Measurements from ENCODE around the gene OLR1.

Gene OLR1

GRCh38 chr12:10126413-10126812, 45.5 kb downstream of the OLR1 start:
- no peak for TF ChIP-seq CTCF (IDR thresholded peaks at IDR 0.05; ENCODE audit: low read depth, low read length)
- H3K27me3 ChIP-seq: peaks cover 4% of the 10 kb centered on the region
- H3K4me3 ChIP-seq (ENCODE audit: low read depth, low read length): no peak overlapping the region
- H3K4me1 ChIP-seq: no peaks in the 10 kb centered on the region
- H3K9me3 ChIP-seq: no peaks in the 10 kb centered on the region
- no peak for DNase-seq
- H3K36me3 ChIP-seq: no peaks in the 10 kb centered on the region

- Histone ChIP-seq H3K27me3 (0 out of 2 replicates have a peak, but pooled peaks cover under 1% of the 10 kb centered on the region), H3K9me3 (no peaks in the 10 kb centered on the region), H3K4me1 (no peaks in the 10 kb centered on the region), H3K36me3 (no peaks in the 10 kb centered on the region), H3K4me3 (ENCODE audit: low read depth, low read length) (no peak overlapping the region)
- no peak for DNase-seq
- TF ChIP-seq CTCF (IDR thresholded peaks at IDR 0.05; ENCODE audit: low read depth, low read length): no peak
These were observed 49.2 kb downstream of the OLR1 start for GRCh38 chr12:10122689-10123088.

- no peak for DNase-seq
- Histone ChIP-seq H3K4me1 (no peaks in the 10 kb centered on the region), H3K27me3 (0 out of 2 replicates have a peak, but pooled peaks cover 3% of the 10 kb centered on the region), H3K4me3 (ENCODE audit: low read depth, low read length) (no peak overlapping the region), H3K9me3 (no peaks in the 10 kb centered on the region), H3K36me3 (no peaks in the 10 kb centered on the region)
- no peak for TF ChIP-seq CTCF (IDR thresholded peaks at IDR 0.05; ENCODE audit: low read depth, low read length)
These were observed 50.7 kb downstream of the OLR1 start for GRCh38 chr12:10121278-10121677.

GRCh38 chr12:10119066-10119465, 52.9 kb downstream of the OLR1 start:
- TF ChIP-seq CTCF (IDR thresholded peaks at IDR 0.05; ENCODE audit: low read depth, low read length): no peak
- no peak for DNase-seq
- no peaks in the 10 kb centered on the region for H3K9me3 ChIP-seq
- H3K36me3 ChIP-seq: no peaks in the 10 kb centered on the region
- H3K4me1 ChIP-seq: no peaks in the 10 kb centered on the region
- peaks cover 3% of the 10 kb centered on the region; the same call in 1 of the 2 replicates for H3K27me3 ChIP-seq
- no peak overlapping the region for H3K4me3 ChIP-seq (ENCODE audit: low read depth, low read length)

- H3K27me3 ChIP-seq: peaks cover 3% of the 10 kb centered on the region; the same call in 1 of the 2 replicates
- TF ChIP-seq CTCF (IDR thresholded peaks at IDR 0.05; ENCODE audit: low read depth, low read length): no peak
- no peaks in the 10 kb centered on the region for H3K4me1 ChIP-seq
- H3K9me3 ChIP-seq: no peaks in the 10 kb centered on the region
- no peak overlapping the region for H3K4me3 ChIP-seq (ENCODE audit: low read depth, low read length)
- no peak for DNase-seq
- H3K36me3 ChIP-seq: no peaks in the 10 kb centered on the region
These were observed 56.0 kb downstream of the OLR1 start for GRCh38 chr12:10115890-10116289.

GRCh38 chr12:10115311-10115710, 56.6 kb downstream of the OLR1 start:
- TF ChIP-seq CTCF (IDR thresholded peaks at IDR 0.05; ENCODE audit: low read depth, low read length): no peak
- Histone ChIP-seq H3K27me3 (peaks cover 3% of the 10 kb centered on the region; the same call in 1 of the 2 replicates), H3K36me3 (no peaks in the 10 kb centered on the region), H3K4me3 (ENCODE audit: low read depth, low read length) (no peak overlapping the region), H3K9me3 (no peaks in the 10 kb centered on the region), H3K4me1 (no peaks in the 10 kb centered on the region)
- DNase-seq: no peak
